ENCODE data around the gene PKD2L1. TPM values are rescaled to one million over a fixed set of nuclear protein-coding genes. Genes with fewer than 3 reads are reported as not detected.
"Not testable (repeated sequence)": the region's sequence is repeated elsewhere in the genome, so short reads cannot be mapped to it uniquely, and the experiment has no call there.

The PKD2L1 gene
- total RNA-seq, 3 donors from 2014 or later, result not detected

DNA sequence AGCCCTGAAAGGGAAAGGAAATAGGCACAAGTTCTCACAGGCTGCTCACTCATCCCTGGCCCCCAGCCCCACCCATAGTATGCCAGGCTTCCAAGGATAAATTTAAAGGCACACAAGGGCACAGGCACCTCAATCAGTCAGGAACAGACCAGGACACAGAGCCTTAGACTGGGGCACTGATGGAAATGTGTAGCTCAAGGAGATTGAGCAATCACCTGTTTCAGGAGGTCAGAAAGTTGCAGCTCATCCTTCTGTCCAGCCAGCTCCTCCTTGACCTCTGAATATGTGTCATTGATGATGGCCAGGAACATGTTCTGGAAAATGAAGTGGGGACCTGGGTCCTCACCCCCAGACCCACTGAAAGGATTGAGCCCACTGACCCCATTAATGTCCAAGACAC lies 37.0 kb downstream of the PKD2L1 start:
- H3K9me3 Mint-ChIP-seq, result no peaks in the 10 kb centered on the region
- DNase-seq (no peak), ATAC-seq (no peak)
- H3K4me3 Mint-ChIP-seq, result no peak overlapping the region
- peaks cover 24% of the 10 kb centered on the region for H3K27me3 Mint-ChIP-seq (ENCODE audit: low read depth)
- no peaks in the 10 kb centered on the region for H3K4me1 Mint-ChIP-seq (ENCODE audit: low read depth)
- H3K36me3 Mint-ChIP-seq (ENCODE audit: insufficient read depth), result no peaks in the 10 kb centered on the region

DNA sequence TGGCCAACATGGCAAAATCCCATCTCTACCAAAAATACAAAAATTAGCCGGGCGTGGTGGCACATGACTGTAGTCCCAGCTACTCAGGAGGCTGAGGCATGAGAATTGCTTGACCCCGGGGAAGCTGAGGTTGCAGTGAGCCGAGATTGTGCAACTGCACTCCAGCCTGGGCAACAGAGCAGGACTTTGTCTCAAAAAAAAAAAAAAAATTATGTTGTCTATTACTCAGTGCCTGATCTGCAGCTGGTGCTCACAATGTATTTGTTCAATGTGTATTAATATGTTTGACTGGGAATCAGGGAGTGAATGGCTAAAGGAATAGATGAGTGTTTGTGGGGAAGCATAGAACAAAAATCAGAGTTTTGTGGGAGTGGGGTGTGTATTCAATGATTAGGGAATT lies 37.7 kb downstream of the PKD2L1 start:
- H3K4me1 Mint-ChIP-seq (ENCODE audit: low read depth); H3K9me3 Mint-ChIP-seq: not testable (repeated sequence)

DNA sequence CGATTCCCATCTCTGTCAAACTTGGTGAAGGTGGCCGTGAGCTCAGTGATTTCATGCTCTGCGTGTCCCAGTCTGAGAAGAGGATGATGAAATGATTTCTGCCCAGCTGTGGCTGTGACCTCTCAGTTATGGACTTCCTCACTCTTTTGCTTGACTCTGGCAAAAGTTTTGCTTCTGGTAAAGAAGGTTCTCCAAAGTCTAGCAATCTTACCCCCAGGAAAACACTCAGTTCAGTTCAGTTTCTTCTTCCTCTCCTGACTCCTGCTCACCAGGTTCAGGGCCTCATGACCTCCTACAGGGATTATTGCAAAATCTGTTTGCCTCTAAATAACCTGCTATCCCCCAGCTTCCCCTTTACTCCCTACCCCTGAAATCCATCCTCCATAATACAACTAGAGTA lies 38.7 kb downstream of the PKD2L1 start:
- peaks cover 19% of the 10 kb centered on the region for H3K27me3 Mint-ChIP-seq (ENCODE audit: low read depth)
- ATAC-seq (no peak), DNase-seq (no peak)
- H3K9me3 Mint-ChIP-seq, result no peaks in the 10 kb centered on the region
- no peak overlapping the region for H3K4me3 Mint-ChIP-seq
- no peaks in the 10 kb centered on the region for H3K36me3 Mint-ChIP-seq (ENCODE audit: insufficient read depth)
- peaks cover 6% of the 10 kb centered on the region for H3K4me1 Mint-ChIP-seq (ENCODE audit: low read depth)

More for the DNA sequence above, 37.7 kb downstream of the PKD2L1 start:
- peaks cover 22% of the 10 kb centered on the region for H3K27me3 Mint-ChIP-seq (ENCODE audit: low read depth)
- not testable (repeated sequence) for H3K36me3 Mint-ChIP-seq (ENCODE audit: insufficient read depth); DNase-seq; ATAC-seq; H3K4me3 Mint-ChIP-seq

DNA sequence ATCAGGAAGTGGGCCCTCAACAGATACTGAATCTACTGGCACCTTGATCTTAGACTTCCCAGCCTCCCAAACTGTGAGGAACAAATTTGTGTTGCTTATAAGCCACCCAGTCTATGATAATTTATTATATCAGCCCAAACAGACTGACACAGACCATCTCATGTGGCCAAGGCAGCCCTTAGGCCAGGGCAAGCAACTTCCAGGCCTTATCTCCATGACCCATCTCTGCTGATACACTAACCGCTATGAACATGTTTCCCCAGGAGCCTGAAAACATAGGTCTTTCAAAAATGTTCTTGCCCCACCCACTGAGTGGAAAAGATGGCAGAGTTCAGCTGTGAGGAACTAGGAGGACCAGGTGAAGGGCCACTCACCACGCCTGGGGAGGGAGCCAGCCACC lies 40.4 kb downstream of the PKD2L1 start:
- DNase-seq (no peak), ATAC-seq (no peak)
- peaks cover 7% of the 10 kb centered on the region for H3K36me3 Mint-ChIP-seq (ENCODE audit: insufficient read depth)
- H3K9me3 Mint-ChIP-seq, result no peaks in the 10 kb centered on the region
- no peak overlapping the region for H3K4me3 Mint-ChIP-seq
- H3K27me3 Mint-ChIP-seq (ENCODE audit: low read depth), result peaks cover 9% of the 10 kb centered on the region
- peaks cover 20% of the 10 kb centered on the region for H3K4me1 Mint-ChIP-seq (ENCODE audit: low read depth)

DNA sequence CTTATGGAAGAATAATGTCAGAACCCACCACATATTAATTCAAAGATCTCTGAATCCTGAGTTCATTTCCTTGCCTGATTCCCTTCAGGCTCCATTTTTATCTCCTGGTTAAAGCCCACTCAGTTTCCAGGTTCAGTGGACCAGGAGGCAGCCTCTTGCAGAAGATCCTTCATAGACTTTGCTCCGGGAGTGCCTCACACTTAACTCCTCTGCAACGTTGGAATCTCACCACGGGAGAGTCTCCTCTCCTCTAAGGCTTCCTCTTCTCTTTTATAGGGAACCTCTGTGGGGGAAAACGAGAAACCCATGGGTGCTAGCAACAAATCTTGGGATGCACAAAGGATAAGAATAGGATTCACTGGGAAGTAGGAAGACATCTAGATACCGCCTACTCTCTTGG lies 41.8 kb downstream of the PKD2L1 start:
- H3K36me3 Mint-ChIP-seq (ENCODE audit: insufficient read depth), result peaks cover 10% of the 10 kb centered on the region
- no peak overlapping the region for H3K4me3 Mint-ChIP-seq
- peaks cover 20% of the 10 kb centered on the region for H3K4me1 Mint-ChIP-seq (ENCODE audit: low read depth)
- no peaks in the 10 kb centered on the region for H3K9me3 Mint-ChIP-seq
- no peak for ATAC-seq
- peaks cover 4% of the 10 kb centered on the region for H3K27me3 Mint-ChIP-seq (ENCODE audit: low read depth)
- DNase-seq, result no peak

GRCh38 chr10:100287756-100288155 lies 42.3 kb downstream of the PKD2L1 start:
- Mint-ChIP-seq H3K36me3 (ENCODE audit: insufficient read depth) (peaks cover 10% of the 10 kb centered on the region), H3K27me3 (ENCODE audit: low read depth) (peaks cover 3% of the 10 kb centered on the region), H3K4me3 (peak overlapping the region; percentile 94), H3K4me1 (ENCODE audit: low read depth) (peaks cover 20% of the 10 kb centered on the region), H3K9me3 (no peaks in the 10 kb centered on the region)
- ATAC-seq (no peak), DNase-seq (no peak)

GRCh38 chr10:100286051-100287033 lies 43.7 kb downstream of the PKD2L1 start, which contains the start of gene BLOC1S2:
Gene BLOC1S2, minus strand, starts transcription at chr10:100286680. Its CDS starts 21 bp downstream, at chr10:100286659.
- Mint-ChIP-seq H3K36me3 (ENCODE audit: insufficient read depth) (peaks cover 10% of the 10 kb centered on the region), H3K27me3 (ENCODE audit: low read depth) (no peaks in the 10 kb centered on the region), H3K4me3 (peak within 1 kb of the TSS; percentile 94), H3K9me3 (no peaks in the 10 kb centered on the region), H3K4me1 (ENCODE audit: low read depth) (peaks cover 20% of the 10 kb centered on the region)
- ATAC-seq (peak; percentile 89 to 90), DNase-seq (peak; percentile 82)

- not testable (repeated sequence) for DNase-seq, ATAC-seq
Observed at GRCh38 chr10:100285326-100285725, 44.7 kb downstream of the PKD2L1 start.

GRCh38 chr10:100282907-100283306 lies 47.1 kb downstream of the PKD2L1 start:
- Mint-ChIP-seq H3K4me1 (ENCODE audit: low read depth) (peaks cover 28% of the 10 kb centered on the region), H3K9me3 (no peaks in the 10 kb centered on the region), H3K27me3 (ENCODE audit: low read depth) (no peaks in the 10 kb centered on the region), H3K4me3 (no peak overlapping the region), H3K36me3 (ENCODE audit: insufficient read depth) (peaks cover 26% of the 10 kb centered on the region)
- ATAC-seq, result no peak
- no peak for DNase-seq

More at GRCh38 chr10:100285326-100285725, 44.7 kb downstream of the PKD2L1 start:
- not testable (repeated sequence) for H3K27me3 Mint-ChIP-seq (ENCODE audit: low read depth); H3K9me3 Mint-ChIP-seq
- Mint-ChIP-seq H3K4me1 (ENCODE audit: low read depth) (peaks cover 26% of the 10 kb centered on the region), H3K4me3 (peak overlapping the region; percentile 94), H3K36me3 (ENCODE audit: insufficient read depth) (peaks cover 17% of the 10 kb centered on the region)

DNA sequence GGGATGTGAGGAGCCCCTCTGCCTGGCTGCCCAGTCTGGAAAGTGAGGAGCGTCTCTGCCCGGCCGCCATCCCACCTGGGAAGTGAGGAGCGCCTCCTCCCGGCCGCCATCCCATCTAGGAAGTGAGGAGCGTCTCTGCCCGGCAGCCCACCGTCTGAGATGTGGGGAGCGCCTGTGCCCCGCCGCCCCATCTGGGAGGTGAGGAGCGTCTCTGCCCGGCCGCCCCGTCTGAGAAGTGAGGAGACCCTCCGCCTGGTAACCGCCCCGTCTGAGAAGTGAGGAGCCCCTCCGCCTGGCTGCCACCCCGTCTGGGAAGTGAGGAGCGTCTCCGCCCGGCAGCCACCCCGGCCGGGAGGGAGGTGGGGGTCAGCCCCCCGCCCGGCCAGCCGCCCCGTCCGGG lies 53.1 kb downstream of the PKD2L1 start:
- not testable (repeated sequence) for H3K4me3 Mint-ChIP-seq; DNase-seq; H3K27me3 Mint-ChIP-seq (ENCODE audit: low read depth); H3K9me3 Mint-ChIP-seq; ATAC-seq; H3K4me1 Mint-ChIP-seq (ENCODE audit: low read depth)
- peaks cover 35% of the 10 kb centered on the region for H3K36me3 Mint-ChIP-seq (ENCODE audit: insufficient read depth)

- H3K27me3 Mint-ChIP-seq (ENCODE audit: low read depth), result no peaks in the 10 kb centered on the region
- peak within 1 kb of the TSS; percentile 100 for H3K4me3 Mint-ChIP-seq
- peaks cover 30% of the 10 kb centered on the region for H3K4me1 Mint-ChIP-seq (ENCODE audit: low read depth)
- DNase-seq, result peak; percentile 61
- H3K9me3 Mint-ChIP-seq, result no peaks in the 10 kb centered on the region
- peaks cover 4% of the 10 kb centered on the region for H3K36me3 Mint-ChIP-seq (ENCODE audit: insufficient read depth)
- ATAC-seq, result peak; percentile 87 to 91
Observed at GRCh38 chr10:100267239-100268104, 62.6 kb downstream of the PKD2L1 start, which contains the start of gene CWF19L1. Gene CWF19L1, minus strand, starts transcription at chr10:100267638. Its CDS starts 45 bp downstream, at chr10:100267593.

- ATAC-seq, result no peak
- Mint-ChIP-seq H3K9me3 (no peaks in the 10 kb centered on the region), H3K4me1 (ENCODE audit: low read depth) (peaks cover 36% of the 10 kb centered on the region), H3K27me3 (ENCODE audit: low read depth) (no peaks in the 10 kb centered on the region), H3K36me3 (ENCODE audit: insufficient read depth) (peaks cover 11% of the 10 kb centered on the region), H3K4me3 (peak overlapping the region; percentile 100)
- DNase-seq, result no peak
Observed at GRCh38 chr10:100265821-100266485, 64.1 kb downstream of the PKD2L1 start.

GRCh38 chr10:100254191-100254590 lies 75.8 kb downstream of the PKD2L1 start:
- DNase-seq (no peak), ATAC-seq (no peak)
- no peaks in the 10 kb centered on the region for H3K9me3 Mint-ChIP-seq
- H3K4me3 Mint-ChIP-seq, result no peak overlapping the region
- H3K36me3 Mint-ChIP-seq (ENCODE audit: insufficient read depth), result peaks cover 52% of the 10 kb centered on the region
- H3K27me3 Mint-ChIP-seq (ENCODE audit: low read depth), result no peaks in the 10 kb centered on the region
- peaks cover 2% of the 10 kb centered on the region for H3K4me1 Mint-ChIP-seq (ENCODE audit: low read depth)

DNA sequence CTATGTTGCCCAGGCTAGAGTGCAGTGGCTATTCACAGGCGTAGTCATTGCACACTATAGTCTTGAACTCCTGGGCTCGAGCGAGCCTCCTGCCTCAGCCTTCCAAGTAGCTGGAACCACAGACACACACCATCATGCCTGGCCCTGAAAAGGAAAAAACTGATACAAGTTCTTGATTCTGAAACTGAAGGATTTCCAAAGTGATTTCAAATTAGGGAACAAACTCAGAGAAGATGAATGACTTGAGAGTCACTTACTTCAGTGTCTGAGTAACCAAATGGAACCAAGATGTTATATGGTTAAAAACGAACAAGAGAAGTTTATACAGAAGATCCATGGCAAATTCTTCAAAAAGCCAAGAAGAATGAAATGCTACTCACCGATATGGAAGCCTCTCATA lies 77.0 kb downstream of the PKD2L1 start:
- no peaks in the 10 kb centered on the region for H3K27me3 Mint-ChIP-seq (ENCODE audit: low read depth)
- peaks cover 54% of the 10 kb centered on the region for H3K36me3 Mint-ChIP-seq (ENCODE audit: insufficient read depth)
- H3K4me3 Mint-ChIP-seq, result no peak overlapping the region
- ATAC-seq (no peak), DNase-seq (no peak)
- no peaks in the 10 kb centered on the region for H3K9me3 Mint-ChIP-seq
- H3K4me1 Mint-ChIP-seq (ENCODE audit: low read depth), result peaks cover 2% of the 10 kb centered on the region
